ENCODE results near the gene C9orf152. TPM values are rescaled to one million over a fixed set of nuclear protein-coding genes. Genes with fewer than 3 reads are reported as not detected.

Gene C9orf152, protein sequence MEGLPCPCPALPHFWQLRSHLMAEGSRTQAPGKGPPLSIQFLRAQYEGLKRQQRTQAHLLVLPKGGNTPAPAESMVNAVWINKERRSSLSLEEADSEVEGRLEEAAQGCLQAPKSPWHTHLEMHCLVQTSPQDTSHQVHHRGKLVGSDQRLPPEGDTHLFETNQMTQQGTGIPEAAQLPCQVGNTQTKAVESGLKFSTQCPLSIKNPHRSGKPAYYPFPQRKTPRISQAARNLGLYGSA
- not detected in 2 replicates for total RNA-seq

DNA sequence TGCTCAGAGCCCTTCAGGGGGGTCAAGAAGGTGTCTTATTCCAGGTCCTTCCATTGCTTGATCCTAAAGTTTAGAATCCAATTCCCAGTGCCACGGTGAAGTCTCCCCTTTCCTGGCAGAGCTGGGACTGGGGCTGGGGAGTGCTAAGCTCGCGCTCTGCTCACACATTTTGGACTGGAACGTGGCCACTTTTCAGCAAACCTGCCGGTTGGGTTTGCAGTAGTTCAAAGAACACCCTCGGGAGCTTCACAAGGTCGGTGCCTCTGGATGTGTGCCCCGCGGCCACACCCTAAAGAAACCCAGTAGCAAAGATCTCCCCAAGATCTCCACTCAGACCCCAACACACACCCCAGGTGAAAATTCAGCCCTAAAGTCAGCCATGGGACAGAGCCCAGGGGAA, at the start of gene C9orf152:
Gene C9orf152, minus strand, starts transcription at position 129 of the 400 bp plus-strand sequence. CDS start 580 bp downstream, outside the sequence.

DNA sequence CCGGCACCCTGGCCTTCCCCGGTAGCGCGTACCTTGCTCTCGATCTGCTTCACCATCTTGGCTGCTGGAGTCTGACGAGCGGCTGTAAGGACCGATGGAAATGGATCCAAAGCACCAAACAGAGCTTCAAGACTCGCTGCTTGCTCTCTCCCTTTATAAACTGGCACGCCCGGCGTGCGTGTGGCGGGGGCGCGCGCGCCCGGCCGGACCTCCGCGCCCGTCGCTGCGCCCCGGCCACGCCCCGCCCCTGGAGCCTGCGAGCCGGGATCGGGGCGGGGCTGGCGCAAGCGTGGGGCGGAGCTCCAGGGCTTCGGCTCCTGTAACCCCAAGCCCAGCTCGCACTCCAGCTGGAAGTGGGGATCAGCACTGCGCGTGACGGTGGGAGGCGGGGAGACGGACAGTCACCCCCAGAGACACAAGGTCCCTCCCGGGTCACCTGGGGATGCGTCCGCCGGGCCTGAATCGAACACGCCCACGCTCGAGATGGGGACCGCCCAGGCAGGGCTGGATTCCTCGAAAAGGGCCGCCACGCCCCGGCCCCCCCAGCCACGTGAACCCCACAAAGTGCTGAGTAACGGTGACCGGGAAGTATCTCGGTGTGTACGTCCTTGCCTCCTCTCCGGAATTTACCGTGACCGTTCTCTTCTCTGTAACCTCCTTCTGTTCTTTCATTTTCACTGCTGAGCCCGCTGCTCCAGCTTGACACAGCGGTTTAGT, 48.6 kb upstream of the C9orf152 start, which contains the start of gene TXN:
Gene TXN, minus strand, starts transcription at position 128 of the 717 bp plus-strand sequence. Its CDS starts 72 bp downstream, at position 56.

Other genes starting within 250 kb of the C9orf152 start
- 141 and 190 TPM in 2 replicates for gene TXN, start 48.3 kb upstream of the C9orf152 start, total RNA-seq
- gene TXNDC8, start 129.7 kb upstream of the C9orf152 start, total RNA-seq = not detected in 2 replicates

Measured in smooth muscle cell of the umbilical artery (primary cell).